Karpas-422 (cell line): Measurements from ENCODE around the gene ZBED4. TPM values are rescaled to one million over a fixed set of nuclear protein-coding genes. Genes with fewer than 3 reads are reported as not detected.

Experiments used
- DNase-seq: peaks from one replicate; pipeline ENCODE4 v3.0.0-alpha.2; 2015
- H2AFZ ChIP-seq: fragments of 200-600 bp; sonication (generic); 2 replicates; pipeline ENCODE4 v1.6.1; 2014; ENCODE audit warnings: antibody characterized with exemption, low read length, mixed read lengths
- H3K27ac ChIP-seq: fragments of 200-600 bp; sonication (generic); 2 replicates; pipeline ENCODE4 v1.5.1; 2014; ENCODE audit warnings: mild to moderate bottlenecking, low read length, moderate library complexity
- H3K27me3 ChIP-seq: fragments of 200-600 bp; sonication (generic); 2 replicates; pipeline ENCODE4 v1.6.1; 2014; ENCODE audit warnings: low read length, mixed read lengths
- H3K36me3 ChIP-seq: fragments of 200-600 bp; sonication (generic); 2 replicates; pipeline ENCODE4 v1.6.1; 2014; ENCODE audit warnings: low read length, mixed read lengths; ENCODE audit not compliant: insufficient read depth
- H3K4me1 ChIP-seq: fragments of 200-600 bp; sonication (generic); 2 replicates; pipeline ENCODE4 v1.6.1; 2014; ENCODE audit warnings: mild to moderate bottlenecking, low read length, mixed read lengths
- H3K4me2 ChIP-seq: fragments of 200-600 bp; sonication (generic); 2 replicates; pipeline ENCODE4 v1.6.1; 2014; ENCODE audit warnings: low read length, low read depth, mild to moderate bottlenecking; ENCODE audit not compliant: poor library complexity, severe bottlenecking
- H3K4me3 ChIP-seq: fragments of 200-600 bp; sonication (generic); 2 replicates; pipeline ENCODE4 v1.5.1; 2014; ENCODE audit warnings: mild to moderate bottlenecking, antibody characterized with exemption, low read length, mixed read lengths
- H3K79me2 ChIP-seq: fragments of 200-600 bp; sonication (generic); 2 replicates; pipeline ENCODE4 v1.6.1; 2014; ENCODE audit warnings: mild to moderate bottlenecking, low read length, mixed read lengths
- H3K9ac ChIP-seq: fragments of 200-600 bp; sonication (generic); 2 replicates; pipeline ENCODE4 v1.6.0; 2014; ENCODE audit warnings: low read length
- H3K9me2 ChIP-seq: fragments of 200-600 bp; sonication (generic), shearing (Covaris generic); replicated peaks from 2 replicates; pipeline ENCODE4 v1.6.0; 2014; ENCODE audit warnings: mild to moderate bottlenecking, low read length, moderate library complexity; ENCODE audit not compliant: insufficient read depth
- H3K9me3 ChIP-seq: fragments of 300-700, 200-600 bp; sonication (generic); 2 replicates; pipeline ENCODE4 v1.6.1; 2014; ENCODE audit warnings: low read length, mixed read lengths
- H4K20me1 ChIP-seq: fragments of 200-600 bp; sonication (generic); 2 replicates; pipeline ENCODE4 v1.6.1; 2014; ENCODE audit warnings: mild to moderate bottlenecking, antibody characterized with exemption, low read length, low read depth; ENCODE audit not compliant: insufficient read depth
- total RNA-seq: library from RNA; depleted of rRNA; stranded (reverse); fragments of >200 nt; shearing (Covaris generic); gene quantifications from 2 replicates; pipeline ENCODE4 v1.2.3, GENCODE V29; 2014; ENCODE audit warnings: low replicate concordance; rRNA removed

The ZBED4 gene, protein sequence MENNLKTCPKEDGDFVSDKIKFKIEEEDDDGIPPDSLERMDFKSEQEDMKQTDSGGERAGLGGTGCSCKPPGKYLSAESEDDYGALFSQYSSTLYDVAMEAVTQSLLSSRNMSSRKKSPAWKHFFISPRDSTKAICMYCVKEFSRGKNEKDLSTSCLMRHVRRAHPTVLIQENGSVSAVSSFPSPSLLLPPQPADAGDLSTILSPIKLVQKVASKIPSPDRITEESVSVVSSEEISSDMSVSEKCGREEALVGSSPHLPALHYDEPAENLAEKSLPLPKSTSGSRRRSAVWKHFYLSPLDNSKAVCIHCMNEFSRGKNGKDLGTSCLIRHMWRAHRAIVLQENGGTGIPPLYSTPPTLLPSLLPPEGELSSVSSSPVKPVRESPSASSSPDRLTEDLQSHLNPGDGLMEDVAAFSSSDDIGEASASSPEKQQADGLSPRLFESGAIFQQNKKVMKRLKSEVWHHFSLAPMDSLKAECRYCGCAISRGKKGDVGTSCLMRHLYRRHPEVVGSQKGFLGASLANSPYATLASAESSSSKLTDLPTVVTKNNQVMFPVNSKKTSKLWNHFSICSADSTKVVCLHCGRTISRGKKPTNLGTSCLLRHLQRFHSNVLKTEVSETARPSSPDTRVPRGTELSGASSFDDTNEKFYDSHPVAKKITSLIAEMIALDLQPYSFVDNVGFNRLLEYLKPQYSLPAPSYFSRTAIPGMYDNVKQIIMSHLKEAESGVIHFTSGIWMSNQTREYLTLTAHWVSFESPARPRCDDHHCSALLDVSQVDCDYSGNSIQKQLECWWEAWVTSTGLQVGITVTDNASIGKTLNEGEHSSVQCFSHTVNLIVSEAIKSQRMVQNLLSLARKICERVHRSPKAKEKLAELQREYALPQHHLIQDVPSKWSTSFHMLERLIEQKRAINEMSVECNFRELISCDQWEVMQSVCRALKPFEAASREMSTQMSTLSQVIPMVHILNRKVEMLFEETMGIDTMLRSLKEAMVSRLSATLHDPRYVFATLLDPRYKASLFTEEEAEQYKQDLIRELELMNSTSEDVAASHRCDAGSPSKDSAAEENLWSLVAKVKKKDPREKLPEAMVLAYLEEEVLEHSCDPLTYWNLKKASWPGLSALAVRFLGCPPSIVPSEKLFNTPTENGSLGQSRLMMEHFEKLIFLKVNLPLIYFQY
- 22.9 and 24.6 TPM in 2 replicates for total RNA-seq

DNA sequence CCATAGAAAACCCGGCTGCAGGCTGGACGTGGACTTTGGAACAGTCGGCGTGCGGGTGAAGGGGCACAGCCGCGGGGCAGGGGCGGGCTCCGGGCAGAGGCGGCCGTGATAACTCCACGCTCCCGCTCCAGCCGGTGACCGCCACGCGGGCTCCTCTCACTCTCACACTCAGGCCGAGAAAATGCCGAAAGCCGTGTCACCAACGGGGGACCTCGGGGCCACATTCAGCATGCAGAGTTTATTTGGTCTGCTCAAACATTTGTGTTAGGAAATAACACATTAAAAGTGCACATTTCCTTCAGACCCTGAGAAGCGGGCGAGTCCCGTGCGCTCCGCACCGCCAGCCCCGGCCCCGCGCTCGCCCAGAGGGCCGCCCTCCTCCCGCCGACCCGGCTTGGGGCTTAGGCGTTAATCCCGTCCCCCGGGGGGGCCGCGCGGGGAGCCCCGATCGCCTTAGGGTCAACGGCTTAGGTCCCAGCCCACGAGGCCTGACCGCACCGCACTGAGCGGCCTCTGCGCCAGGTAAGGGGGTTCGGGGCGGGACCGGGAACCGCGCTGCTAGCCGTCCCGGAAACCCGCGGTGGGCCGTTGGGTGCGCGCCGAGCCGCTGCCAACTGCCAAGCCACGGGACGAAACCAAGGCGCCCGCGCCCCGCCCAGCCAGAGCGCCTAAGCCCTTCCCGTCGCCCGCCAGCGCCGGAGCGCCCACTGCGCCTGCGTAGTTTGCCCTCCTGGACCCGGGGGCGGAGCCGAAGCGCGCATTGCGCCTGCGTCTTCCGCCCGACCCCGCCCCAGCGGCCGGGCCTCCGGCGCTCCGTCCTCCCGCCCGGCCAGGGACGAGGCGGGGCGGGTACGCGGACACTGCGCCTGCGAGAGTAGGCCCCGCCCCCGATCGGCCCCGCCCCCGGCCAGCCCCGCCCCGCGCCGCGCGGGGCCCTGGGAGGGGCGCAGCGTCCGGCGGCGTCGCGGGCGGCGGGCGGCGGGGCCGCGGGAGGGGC lies at the start of gene ZBED4:
Gene ZBED4, plus strand, starts transcription at position 947 of the 997 bp plus-strand sequence. CDS start 29,819 bp downstream, outside the sequence.
- H3K9ac ChIP-seq: peak within 1 kb of the TSS; percentile 81
- peak within 1 kb of the TSS; percentile 73 for H3K4me3 ChIP-seq

DNA sequence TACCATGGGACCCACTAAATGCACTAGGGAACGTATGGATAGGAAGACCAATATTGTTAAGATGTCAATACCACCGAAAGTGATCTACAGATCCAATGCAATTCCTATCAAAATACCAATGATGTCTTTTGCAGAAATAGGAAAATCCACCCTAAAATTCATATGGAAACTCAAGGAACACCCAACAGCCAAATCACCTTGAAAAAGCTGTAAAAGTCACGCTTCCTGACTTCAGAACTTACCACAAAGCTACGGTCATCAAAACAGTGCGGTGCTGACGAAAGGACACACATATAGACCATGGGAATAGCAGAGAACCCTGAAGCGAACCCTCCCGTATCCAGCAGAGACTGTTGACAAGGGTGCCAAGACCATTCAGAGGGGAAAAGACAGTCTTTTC lies 46.5 kb upstream of the ZBED4 start:
- H3K79me2 ChIP-seq: peaks cover 94% of the 10 kb centered on the region
- no peak overlapping the region for H3K9ac ChIP-seq
- H3K4me3 ChIP-seq: no peak overlapping the region
- H3K9me3 ChIP-seq: no peaks in the 10 kb centered on the region
- no peaks in the 10 kb centered on the region; the same call in 1 of the 2 replicates for H3K36me3 ChIP-seq
- no peak overlapping the region for H3K4me2 ChIP-seq
- peaks cover 65% of the 10 kb centered on the region for H4K20me1 ChIP-seq
- no peaks in the 10 kb centered on the region for H3K27me3 ChIP-seq
- no peak for DNase-seq
- no peaks in the 10 kb centered on the region for H3K9me2 ChIP-seq
- no peak overlapping the region for H2AFZ ChIP-seq
- H3K27ac ChIP-seq: no peak overlapping the region
- no peaks in the 10 kb centered on the region for H3K4me1 ChIP-seq

More for the DNA sequence above, at the start of gene ZBED4:
- Histone ChIP-seq H3K9me2 (no peaks in the 10 kb centered on the region), H3K4me2 (peak within 1 kb of the TSS; percentile 97), H3K27ac (peak within 1 kb of the TSS; percentile 73), H3K27me3 (no peaks in the 10 kb centered on the region), H3K79me2 (peaks cover 41% of the 10 kb centered on the region), H3K9me3 (no peaks in the 10 kb centered on the region), H4K20me1 (peaks cover 21% of the 10 kb centered on the region; the same call in 1 of the 2 replicates), H3K36me3 (no peaks in the 10 kb centered on the region), H2AFZ (peak within 1 kb of the TSS; percentile 38), H3K4me1 (peaks cover 22% of the 10 kb centered on the region)
- peak; percentile 99 for DNase-seq

DNA sequence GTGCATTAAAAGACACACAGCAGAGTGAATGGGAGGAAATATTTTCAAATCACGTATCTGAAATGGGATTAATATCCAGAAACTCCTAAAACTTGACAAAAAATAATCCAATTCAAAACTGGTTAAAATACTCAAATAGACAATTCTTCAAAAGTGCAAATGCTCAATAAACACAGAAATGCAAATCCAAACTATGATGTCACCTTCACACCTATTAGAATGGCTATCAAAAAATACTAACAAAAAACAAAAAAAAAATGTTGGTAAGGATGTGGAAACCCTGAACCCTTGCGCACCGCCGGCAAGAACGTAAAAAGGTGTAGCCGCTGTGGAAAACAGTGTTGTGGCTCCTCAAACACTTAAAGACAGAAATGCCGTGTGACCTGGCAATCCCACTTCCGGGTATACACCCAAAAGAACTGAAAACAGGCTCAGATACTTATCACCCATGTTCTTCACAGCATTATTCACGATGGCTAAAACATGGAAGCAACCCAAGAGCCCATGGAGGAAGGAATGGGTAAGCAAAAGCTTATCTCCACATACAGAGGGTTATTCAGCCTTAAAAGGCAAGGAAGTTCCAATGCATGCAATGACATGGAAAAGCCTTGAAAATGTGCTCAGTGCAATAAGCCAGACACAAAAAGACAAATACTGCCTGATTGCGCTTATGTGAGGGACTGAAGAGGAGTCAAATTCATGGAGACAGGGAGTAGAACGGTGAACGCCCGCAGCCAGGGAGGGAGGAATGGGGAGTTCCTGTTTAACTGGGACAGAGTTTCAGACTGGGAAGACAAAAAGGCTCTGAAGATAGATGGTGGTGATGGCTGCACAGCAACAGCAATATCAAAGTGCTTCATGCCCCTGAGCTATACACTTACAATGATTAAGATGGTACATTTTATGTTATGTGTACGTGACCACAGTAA lies 45.6 kb upstream of the ZBED4 start:
- Histone ChIP-seq H3K4me2 (no peak overlapping the region), H2AFZ (no peak overlapping the region), H3K79me2 (peaks cover 97% of the 10 kb centered on the region), H3K9ac (no peak overlapping the region), H3K4me1 (no peaks in the 10 kb centered on the region), H3K4me3 (no peak overlapping the region), H3K27ac (no peak overlapping the region), H3K36me3 (no peaks in the 10 kb centered on the region; the same call in 1 of the 2 replicates), H3K9me2 (no peaks in the 10 kb centered on the region), H4K20me1 (peaks cover 67% of the 10 kb centered on the region), H3K27me3 (no peaks in the 10 kb centered on the region), H3K9me3 (no peaks in the 10 kb centered on the region)
- DNase-seq: no peak

DNA sequence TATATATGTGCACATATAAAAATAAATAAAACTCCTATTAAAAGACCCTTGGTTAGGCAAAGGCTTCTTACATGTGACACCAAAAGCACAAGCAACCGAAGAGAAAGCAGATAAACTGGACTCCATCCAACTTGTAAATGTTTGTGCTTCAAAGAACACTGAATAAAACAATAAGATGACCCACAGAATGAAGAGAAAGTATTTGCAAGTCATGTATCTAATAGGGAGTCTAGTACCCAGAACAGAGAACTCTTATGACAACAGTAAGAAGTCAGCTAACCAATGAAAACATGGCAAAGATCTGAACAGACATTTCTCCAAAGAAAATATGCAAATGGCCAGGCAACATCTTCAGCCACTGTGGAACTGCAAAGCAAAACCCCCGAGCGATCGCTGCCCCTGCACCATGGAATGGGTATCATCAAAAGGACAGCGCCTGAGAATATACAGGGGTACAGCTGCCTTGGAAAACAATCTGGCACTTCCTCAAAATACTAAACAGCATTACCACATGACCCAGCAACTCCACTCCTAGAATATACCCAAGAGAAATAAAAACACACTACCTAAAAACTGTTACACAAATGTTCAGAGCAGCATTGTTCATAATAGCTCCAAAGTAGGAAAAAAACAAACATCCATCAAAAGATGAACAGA lies 43.2 kb upstream of the ZBED4 start:
- Histone ChIP-seq H4K20me1 (peaks cover 64% of the 10 kb centered on the region), H3K4me1 (no peaks in the 10 kb centered on the region)

GRCh38 chr22:49811020-49811791 lies 42.4 kb upstream of the ZBED4 start:
- no peaks in the 10 kb centered on the region for H3K9me3 ChIP-seq
- H3K27me3 ChIP-seq: no peaks in the 10 kb centered on the region
- no peak overlapping the region for H3K27ac ChIP-seq
- DNase-seq: no peak
- no peak overlapping the region for H3K4me2 ChIP-seq
- no peak overlapping the region for H3K9ac ChIP-seq
- H3K4me1 ChIP-seq: no peaks in the 10 kb centered on the region
- no peaks in the 10 kb centered on the region for H3K9me2 ChIP-seq
- no peak overlapping the region for H2AFZ ChIP-seq
- H3K79me2 ChIP-seq: peaks cover 97% of the 10 kb centered on the region
- H3K36me3 ChIP-seq: no peaks in the 10 kb centered on the region; the same call in 1 of the 2 replicates
- H4K20me1 ChIP-seq: peaks cover 66% of the 10 kb centered on the region
- no peak overlapping the region for H3K4me3 ChIP-seq

More for the DNA sequence above, 43.2 kb upstream of the ZBED4 start:
- no peak overlapping the region for H3K4me3 ChIP-seq
- H3K36me3 ChIP-seq: no peaks in the 10 kb centered on the region; the same call in 1 of the 2 replicates
- H3K4me2 ChIP-seq: no peak overlapping the region
- no peaks in the 10 kb centered on the region for H3K27me3 ChIP-seq
- no peaks in the 10 kb centered on the region for H3K9me3 ChIP-seq
- H3K79me2 ChIP-seq: peaks cover 97% of the 10 kb centered on the region
- H3K9me2 ChIP-seq: no peaks in the 10 kb centered on the region
- no peak for DNase-seq
- H3K9ac ChIP-seq: no peak overlapping the region
- no peak overlapping the region for H3K27ac ChIP-seq
- H2AFZ ChIP-seq: no peak overlapping the region

GRCh38 chr22:49812838-49813237 lies 40.8 kb upstream of the ZBED4 start:
- Histone ChIP-seq H3K9me2 (no peaks in the 10 kb centered on the region), H3K4me2 (no peak overlapping the region), H3K4me1 (no peaks in the 10 kb centered on the region), H3K9me3 (no peaks in the 10 kb centered on the region), H3K9ac (no peak overlapping the region), H4K20me1 (peaks cover 60% of the 10 kb centered on the region), H3K27ac (no peak overlapping the region), H3K36me3 (no peaks in the 10 kb centered on the region), H3K27me3 (no peaks in the 10 kb centered on the region), H3K4me3 (no peak overlapping the region), H3K79me2 (peaks cover 97% of the 10 kb centered on the region), H2AFZ (no peak overlapping the region)
- DNase-seq: no peak
